Measurements from ENCODE around the gene CDKN2B.

GRCh38 chr9:22049411-22049810 is 40.3 kb upstream of the CDKN2B start:
- no peak for TF ChIP-seq CTCF (IDR thresholded peaks at IDR 0.05; ENCODE audit: low read depth, low read length, poor library complexity, severe bottlenecking)
- no peak for TF ChIP-seq EZH2phosphoT487 (IDR thresholded peaks at IDR 0.05; ENCODE audit: borderline replicate concordance, low read length)
